HG02973 (cell line): Measurements from ENCODE around the gene STPG2.
"Not testable (repeated sequence)": the region's sequence is repeated elsewhere in the genome, so short reads cannot be mapped to it uniquely, and the experiment has no call there.

Experiments
- ATAC-seq: cut with Tn5 transposase; IDR thresholded peaks from one replicate; pipeline ENCODE4 v1.9.1; 2021; ENCODE audit warnings: moderate library complexity; ENCODE audit not compliant: unreplicated experiment

STPG2 gene

DNA sequence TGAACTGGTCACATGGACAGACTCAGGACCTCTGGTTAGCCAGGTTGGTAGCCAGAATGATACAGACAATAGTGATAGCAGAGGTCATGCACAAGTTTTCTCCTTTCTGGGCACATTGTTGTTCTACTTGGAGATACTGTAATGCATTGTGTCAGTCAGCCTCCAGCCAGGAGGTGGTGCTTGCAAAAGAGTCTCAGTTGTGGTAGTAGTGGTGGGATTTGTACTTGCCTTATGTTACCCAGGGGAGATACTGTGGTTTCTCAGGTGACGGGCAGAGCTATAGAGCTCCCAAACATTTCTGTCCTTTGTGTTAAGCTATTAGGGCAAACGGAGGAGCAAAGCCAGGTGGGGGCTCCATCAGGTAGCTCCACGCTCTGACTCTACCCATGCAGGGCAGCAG is 190.5 kb downstream of the STPG2 start:
- ATAC-seq: no peak

DNA sequence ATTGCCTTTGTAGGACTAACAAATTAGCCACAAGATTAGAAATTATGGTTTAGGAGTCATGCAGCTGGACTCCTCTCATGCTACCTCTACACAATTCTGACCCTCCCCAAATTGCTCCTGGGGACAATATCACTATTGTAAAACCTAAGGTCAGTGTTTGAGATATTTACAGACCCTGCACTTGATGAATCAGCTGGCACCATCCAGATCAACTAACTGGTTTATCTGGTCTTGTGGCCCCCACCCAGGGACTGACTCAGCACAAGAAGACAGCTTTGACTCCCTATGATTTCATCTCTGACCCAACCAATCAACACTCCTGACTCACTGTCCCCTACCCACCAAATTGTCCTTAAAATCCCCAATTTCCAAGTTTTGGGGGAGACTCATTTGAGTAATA is 192.4 kb downstream of the STPG2 start:
- ATAC-seq: no peak

DNA sequence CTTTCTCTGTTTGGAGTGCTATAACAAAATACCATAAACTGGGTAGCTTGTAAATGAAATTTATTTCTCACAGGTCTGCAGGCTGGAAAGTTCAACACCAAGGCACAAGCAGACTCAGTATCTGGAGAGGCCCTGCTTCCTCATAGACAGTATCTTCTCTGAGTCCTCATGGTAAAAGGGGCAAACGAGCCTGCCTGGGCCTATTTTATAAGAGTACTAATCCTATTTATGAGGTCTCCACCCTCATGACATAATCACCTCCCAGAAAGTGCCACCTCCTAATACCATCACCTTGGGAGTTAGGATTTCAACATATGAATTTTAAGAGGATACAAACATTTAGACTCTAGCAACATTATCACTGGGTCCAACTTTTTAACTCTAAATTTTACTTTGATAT is 200.3 kb downstream of the STPG2 start:
- no peak for ATAC-seq

DNA sequence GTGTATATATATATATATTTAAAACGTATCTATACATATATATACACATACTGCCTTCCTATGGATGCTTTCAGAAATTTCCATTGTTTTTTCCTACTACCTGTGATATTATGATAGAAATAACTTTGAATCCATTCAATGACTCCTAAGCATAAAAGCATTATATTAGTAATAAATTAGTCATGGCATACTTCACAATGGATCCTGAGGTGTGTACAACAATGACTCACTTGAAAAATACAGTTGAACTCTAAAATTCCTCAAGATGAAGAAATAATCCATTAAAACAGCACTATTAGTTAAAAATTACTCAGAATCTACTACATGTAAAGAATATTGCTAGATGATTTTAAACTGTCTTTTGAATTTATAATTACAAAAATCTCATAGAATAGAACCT is 201.1 kb downstream of the STPG2 start:
- ATAC-seq: no peak

DNA sequence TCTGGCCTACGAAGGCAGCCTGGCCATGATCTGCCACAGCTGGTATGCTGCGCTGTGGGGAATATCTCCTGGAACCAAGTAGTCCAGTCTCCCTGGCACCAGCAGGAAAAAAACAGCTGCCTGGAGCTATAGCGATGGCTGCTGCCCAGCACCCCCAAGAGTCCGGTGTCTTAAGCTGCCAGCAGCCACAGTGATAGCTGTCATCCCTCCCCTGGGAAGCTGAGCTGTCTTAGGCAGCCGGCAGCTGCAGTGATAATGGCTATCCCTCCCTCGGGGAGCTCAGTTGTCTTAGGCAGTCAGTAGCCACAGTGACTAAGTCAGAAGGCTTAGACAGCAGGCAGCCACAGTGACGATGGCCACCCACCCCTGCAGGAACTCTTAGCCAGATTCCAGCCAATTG is 205.1 kb downstream of the STPG2 start:
- ATAC-seq: no peak

DNA sequence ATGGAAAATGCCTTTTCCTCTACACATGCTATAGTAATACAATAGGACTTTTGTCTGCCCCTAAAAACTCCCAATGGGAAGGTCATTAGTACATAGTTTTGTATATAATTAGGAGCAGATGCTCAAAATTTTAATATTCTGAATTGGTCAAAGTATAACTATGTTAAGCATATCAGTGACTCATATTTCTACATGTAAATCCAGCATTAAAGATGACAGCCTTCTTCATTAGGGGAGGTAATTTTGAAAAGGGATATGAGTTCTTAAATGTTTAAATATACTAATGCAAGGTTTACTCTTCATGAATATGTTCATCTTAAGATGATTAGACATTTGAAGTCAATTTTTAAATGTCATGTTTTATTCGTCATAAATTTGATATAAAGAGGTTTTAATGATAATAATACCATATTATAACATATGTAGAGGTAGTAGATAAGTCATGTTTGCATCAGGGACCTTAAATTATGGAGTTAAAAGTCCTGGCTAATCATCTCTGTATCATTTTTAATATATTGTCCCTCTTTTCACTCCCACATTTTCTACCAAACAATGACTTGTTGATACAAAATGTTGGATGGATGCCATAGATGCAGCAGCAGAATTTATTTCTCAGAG is 218.8 kb downstream of the STPG2 start:
- ATAC-seq: no peak

DNA sequence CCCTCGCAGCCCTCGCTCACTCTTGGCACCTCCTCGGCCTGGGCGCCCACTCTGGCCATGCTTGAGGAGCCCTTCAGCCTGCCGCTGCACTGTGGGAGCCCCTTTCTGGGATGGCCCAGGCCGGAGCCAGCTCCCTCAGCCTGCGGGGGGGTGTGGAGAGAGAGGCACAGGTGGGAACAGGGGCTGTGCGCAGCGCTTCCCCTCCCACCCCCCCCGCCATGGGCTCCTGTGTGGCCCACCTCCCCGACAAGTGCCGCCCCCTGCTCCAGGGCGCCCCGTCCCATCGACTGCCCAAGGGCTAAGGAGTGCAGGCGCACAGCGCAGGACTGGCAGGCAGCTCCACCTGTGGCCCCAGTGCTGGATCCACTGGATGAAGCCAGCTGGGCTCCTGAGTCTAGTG is 220.2 kb downstream of the STPG2 start:
- no peak for ATAC-seq

DNA sequence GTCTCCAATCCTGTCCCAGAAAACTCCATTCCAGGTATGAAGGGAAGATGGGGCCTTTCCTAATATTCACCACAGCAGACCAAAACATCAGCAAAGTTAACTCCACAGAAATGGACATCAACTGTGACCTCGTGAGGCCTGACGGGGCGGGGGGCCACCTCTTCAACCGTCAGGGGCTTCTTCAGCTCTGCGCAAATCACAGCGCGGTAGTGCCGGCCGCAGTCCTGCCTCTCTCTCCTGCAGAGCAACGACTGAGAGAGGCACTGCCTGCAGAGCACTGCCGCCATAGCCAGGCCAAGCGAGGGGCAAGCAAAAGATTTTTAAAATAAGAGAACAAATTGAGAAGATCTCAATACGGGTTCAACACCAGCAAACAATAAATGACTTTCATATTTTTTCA is 226.2 kb downstream of the STPG2 start:
- no peak for ATAC-seq

DNA sequence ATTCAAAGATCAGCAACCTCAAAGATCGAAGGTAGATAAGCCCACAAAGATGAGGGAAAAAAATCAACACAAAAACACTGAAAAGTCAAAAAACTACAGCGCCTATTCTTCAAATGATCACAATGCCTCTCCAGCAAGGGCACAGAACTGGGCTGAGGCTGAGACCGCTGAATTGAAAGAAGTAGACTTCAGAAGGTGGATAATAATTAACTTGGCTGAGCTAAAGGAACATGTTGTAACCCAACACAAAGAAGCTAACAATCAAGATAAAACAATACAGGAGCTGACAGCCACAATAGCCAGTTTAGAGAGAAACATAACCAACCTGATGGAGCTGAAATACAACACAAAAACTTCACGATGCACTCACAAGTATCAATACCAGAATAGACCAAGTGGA is 231.1 kb downstream of the STPG2 start:
- no peak for ATAC-seq

DNA sequence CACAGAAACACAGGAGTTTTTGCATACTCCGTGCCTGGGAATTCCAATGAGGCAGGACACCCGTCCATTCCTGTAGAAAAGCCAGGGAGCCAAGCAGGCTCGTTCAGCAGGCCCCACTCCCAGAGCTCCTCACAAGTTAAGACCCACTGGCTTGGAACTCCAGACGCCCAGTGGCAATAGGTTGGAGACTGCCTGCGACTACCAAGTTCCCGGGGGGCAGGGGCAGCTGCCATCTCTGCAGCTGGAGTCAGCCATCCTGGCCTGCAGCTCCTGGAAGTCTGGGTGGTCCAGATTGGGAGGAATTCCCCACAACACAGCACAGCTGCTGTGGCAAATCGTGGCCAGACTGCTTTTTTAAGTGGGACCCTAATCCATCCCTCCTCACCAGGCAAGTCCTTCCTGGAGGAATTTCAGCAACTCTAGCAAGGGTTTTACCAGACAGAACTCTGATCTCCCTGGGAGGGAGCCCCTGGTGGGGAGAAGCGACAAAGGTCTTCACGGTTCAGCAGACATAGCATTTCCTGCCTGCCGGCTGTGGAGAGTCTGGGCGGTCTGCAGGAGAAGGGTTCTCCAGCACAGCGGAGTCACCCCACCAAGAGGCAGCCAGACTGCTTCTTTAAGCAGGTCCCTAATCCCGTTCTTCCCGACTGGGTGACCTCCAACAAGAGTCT is 231.9 kb downstream of the STPG2 start:
- no peak for ATAC-seq

DNA sequence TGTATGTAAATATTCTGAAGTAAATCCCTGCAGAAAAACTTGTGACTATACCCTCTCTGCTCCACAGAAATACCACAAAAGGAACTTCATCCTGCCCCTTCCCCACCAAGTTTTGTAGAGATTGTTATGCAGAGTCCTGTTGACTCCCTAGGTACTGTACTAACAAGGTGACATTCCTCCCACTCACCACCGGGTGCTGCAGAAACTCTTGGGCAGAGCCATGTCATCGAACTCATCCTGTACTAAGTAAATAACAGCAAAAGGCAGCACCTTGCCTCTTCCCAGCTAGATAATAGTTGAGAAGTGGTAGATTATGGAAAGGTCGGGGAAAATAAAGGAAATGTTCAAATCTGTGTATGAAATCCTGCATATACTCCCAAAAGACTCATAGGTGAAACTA is 233.3 kb downstream of the STPG2 start:
- ATAC-seq: no peak

DNA sequence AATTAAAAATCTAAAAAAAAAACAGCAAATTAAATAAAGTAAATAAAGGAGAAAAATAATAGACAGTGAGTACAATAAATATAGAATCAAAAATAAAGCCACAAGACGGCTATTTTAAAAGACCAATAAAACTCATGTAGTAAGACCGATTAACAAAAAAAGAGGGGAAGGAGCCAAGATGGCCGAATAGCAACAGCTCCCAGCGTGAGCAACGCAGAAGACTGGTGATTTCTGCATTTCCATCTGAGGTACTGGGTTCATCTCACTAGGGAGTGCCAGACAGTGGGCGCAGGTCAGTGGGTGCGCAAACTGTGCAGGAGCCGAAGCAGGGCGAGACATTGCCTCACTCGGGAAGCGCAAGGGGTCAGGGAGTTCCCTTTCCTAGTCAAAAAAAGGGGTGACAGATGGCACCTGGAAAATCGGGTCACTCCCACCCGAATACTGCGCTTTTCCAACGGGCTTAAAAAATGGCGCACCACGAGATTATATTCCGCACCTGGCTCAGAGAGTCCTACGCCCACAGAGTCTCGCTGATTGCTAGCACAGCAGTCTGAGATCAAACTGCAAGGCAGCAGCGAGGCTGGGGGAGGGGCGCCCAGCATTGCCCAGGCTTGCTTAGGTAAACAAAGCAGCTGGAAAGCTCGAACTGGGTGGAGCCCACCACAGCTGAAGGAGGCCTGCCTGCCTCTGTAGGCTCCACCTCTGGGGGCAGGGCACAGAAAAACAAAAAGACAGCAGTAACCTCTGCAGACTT is 239.7 kb downstream of the STPG2 start:
- ATAC-seq: not testable (repeated sequence)

DNA sequence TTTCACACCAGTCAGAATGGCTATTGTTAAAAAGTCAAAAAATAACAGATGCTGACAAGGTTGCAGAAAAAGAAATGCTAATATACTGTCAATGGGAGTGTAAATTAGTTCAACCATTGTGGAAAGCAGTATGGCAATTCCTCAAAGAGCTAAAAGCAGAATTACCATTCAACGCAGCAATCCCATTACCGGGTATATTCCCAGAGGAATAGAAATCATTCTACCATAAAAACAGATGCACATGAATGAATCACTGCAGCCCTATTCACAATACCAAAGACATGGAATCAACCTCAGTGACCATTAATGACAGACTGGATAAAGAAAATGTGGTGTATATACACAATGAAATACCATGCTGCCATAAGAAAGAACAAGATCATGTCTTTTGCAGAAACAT is 243.0 kb downstream of the STPG2 start:
- ATAC-seq: no peak

DNA sequence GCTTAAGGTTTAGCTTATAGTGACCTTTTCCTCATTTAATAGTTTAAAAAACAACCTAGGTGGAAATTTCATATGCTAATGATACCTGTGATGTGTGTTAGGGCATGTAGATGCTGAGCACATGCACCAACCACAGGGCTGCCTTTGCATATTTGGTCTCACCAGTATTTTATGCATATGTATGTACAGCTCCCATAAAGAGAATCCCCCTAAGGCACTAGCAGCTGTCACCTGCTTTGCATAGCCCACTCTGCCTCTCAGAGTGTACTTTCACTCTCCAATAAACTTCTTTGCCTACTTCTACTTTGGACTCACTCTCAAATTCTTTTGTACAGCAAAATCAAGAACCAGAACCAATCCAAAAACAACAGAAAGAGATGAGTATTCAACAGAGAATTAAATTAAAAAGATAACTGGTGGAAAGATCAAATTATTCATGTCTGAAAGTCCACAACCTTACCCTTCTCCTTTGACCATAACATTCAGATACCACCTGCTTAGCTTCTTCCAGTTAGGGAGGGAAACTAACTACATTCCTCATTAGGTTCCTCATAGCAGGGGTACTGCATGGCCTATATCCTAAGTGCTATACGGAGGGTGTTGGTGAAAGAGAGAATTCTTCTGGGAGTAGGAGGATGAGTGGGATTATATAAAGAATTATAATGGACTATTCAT is 250.5 kb downstream of the STPG2 start:
- no peak for ATAC-seq

DNA sequence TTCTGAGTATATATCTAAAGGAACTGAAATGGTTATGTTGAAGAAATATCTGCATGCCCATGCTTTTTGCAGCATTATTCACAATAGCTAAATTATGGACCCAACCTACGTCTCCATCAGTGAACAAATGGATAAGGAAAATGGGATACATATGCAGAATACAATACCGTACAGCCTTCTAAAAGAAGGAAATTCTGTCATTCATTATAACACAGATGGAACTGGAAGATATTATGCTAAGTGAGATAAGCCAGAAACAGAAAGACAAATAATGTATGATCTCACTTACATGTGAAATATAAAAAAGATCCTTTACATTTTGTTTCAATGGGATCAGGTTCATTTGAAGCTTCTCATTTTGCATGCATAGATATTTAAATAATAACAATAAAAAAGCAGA is 263.3 kb downstream of the STPG2 start:
- ATAC-seq: no peak

DNA sequence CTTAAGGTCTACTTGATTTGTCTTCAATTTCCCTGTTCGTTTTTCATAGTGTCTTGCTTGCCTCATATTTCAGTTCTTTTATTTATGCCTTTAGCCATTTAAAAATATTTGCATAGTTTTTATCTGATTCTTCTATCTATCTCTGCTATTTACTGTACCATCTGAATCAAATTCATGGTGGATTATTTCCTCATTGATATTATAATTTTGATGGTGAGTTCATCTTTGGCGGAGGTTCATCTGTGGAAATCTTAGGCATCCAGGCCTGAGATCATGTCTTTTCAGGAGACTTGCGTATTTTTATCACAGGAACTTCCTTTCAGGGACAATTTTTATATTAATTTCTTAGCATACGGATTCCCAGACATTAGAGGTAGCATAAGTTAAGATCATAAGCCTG is 275.2 kb downstream of the STPG2 start:
- no peak for ATAC-seq

DNA sequence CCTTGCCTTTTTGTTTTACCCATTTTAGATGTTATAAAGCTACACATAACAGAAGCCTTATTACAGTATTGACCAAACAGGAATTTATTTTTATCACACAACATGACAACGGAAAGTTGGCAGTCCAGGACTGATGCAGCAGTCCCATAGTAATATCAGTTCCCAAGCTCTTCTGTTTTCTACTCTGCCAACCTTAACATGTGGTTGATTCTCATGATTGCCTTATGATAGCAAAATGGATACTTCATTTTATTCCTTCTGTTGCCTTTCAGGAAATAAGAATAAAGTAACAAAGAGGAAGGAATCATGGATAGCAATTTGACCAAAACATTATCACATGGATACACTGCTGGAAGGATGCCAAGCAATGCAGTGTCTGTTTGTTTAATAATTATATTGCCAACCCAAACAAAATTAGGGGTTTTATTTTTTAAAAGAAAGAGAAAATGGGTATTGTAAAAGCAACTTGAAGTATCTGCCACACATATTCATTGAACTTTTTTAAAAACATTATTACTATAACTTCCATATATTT is 275.7 kb downstream of the STPG2 start:
- no peak for ATAC-seq

DNA sequence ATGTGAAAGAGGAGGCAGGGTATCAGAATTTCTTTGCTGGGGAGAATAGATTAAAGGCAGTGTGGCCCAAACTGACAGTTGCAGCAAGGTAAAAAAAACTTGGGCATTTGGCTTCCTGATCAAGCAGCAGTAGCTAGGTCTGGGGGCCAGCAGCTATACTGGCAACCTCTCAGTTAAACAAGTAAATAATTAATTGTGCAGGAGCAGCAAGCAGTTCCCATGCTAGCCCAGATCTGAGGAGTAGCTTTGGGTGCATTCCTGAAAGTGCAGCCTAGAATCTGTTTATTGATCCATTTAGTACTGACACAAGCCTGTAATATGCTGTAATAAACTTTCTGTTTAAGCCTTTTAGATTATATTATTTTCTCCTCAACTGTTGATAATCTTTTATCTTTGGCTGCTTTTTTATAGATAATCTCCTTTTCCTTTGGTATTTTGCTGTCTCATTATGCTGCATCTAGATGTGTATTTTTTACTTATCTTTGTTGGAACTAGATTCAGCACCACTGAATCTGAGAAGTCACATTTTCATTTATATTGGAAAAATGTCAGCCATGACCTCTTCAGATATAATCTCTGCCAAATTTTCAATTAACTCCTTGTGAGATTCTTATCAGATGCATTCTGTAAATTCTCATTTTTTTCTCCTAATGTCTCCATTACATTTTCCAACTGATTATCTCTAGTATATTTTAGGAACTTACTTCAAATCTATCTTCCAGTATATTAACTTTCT is 276.3 kb downstream of the STPG2 start:
- no peak for ATAC-seq

DNA sequence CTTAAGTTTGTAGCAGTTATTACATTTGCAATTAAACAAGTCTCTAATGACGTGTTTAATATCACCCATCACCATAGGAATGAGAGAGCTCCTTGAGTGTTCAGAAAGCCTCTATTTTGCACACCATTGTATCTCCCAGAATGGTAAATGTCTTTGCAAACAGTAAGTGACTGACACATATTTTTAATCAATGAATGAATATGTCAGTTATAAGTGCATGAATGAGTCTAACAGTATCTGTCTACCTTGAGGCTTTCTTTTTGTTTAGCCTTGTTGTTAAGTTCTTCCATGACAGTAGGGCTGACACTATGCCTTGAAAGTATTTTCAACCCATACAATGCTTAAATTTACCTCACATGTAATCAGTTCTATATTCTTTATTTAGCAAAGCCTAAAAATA is 292.2 kb downstream of the STPG2 start:
- ATAC-seq: no peak

DNA sequence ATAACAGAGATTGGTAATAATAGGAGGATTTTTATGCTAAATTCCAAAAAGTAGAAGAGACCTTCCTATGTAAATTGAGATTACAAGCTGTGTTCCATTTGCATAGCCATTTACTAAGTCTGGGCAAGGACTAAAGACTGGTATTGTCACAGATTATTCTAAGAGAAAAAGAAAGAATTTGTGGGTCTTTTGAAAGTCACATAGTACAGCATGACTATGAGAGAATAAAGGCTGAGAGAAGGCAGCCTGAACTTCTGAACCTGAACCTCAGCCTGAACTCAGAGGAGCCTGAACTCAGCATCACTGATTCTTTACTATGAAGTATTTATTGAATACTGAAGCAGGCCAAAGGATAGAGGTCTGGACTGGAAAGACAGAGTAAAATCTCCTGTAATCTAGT is 297.5 kb downstream of the STPG2 start:
- no peak for ATAC-seq

DNA sequence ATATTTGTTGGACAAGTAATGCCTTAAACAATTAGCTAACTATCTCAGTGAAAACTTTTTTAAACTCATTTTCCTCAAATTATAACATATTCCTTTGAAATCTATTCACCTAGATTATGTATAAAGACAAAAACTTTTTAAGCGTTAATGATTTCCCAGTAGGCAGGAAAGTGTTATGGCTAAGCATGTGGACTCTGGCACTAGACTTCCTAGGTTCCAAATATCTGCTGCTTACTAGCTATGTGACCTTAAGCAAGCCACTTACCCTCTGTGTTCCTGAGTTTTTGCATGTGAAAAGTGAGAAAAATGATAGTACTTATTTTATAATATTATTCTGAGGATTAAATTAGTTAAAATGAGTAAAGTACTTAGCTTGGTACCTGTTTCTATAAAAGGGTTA is 301.8 kb downstream of the STPG2 start:
- ATAC-seq: no peak
